HEK293 (cell line): Measurements from ENCODE around the gene OR4E2.

Experiments
- ZBTB7A ChIP-seq: fragments of 450-650 bp; formaldehyde crosslinking; IDR thresholded peaks from 2 replicates; pipeline ENCODE4 v1.5.1; 2016; ENCODE audit warnings: low read depth, missing biosample characterization, missing genetic modification characterization
- ZNF121 ChIP-seq: fragments of 450-650 bp; formaldehyde crosslinking; IDR thresholded peaks from 2 replicates; pipeline ENCODE4 v1.5.1; 2016; ENCODE audit warnings: missing biosample characterization, missing genetic modification characterization
- TF ChIP-seq, protein P1 (sequence below): fragments of 450-650 bp; formaldehyde crosslinking; optimal IDR thresholded peaks from 2 replicates; pipeline ENCODE3; 2016; ENCODE audit warnings: missing biosample characterization, mild to moderate bottlenecking, missing genetic modification characterization

DNA sequence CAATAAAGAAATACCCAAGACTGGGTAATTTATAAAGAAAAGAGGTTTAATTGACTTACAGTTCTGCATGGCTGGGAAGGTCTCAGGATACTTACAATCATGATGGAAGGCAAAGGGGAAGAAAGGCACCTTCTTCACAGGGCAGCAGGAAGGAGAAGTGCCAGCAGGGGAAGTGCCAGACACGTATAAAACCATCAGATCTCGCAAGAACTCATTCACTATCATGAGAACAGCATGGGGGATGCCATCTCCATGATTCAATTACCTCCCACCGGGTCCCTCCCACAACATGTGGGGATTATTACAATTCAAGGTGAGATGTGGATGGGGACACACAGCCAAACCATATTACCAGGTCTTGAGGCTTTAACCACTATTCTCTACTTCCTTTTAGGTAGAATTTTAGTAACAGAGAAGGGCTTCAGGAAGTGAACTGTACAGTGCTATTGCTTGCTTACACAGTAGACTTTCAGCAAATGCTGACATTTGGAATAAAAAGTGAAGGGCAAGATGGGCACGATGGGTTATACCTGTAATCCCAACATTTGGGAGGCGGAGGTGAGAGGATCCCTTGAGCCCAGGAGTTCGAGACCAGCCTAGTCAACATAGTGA is 60.8 kb downstream of the OR4E2 start:
- TF ChIP-seq, protein P1, sequence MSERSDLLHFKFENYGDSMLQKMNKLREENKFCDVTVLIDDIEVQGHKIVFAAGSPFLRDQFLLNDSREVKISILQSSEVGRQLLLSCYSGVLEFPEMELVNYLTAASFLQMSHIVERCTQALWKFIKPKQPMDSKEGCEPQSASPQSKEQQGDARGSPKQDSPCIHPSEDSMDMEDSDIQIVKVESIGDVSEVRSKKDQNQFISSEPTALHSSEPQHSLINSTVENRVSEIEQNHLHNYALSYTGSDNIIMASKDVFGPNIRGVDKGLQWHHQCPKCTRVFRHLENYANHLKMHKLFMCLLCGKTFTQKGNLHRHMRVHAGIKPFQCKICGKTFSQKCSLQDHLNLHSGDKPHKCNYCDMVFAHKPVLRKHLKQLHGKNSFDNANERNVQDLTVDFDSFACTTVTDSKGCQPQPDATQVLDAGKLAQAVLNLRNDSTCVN (tag by site-specific recombination): no peak
- TF ChIP-seq ZNF121 (no peak), ZBTB7A (tag by site-specific recombination) (no peak)
